Measurements from ENCODE around the gene KDSR. TPM values are rescaled to one million over a fixed set of nuclear protein-coding genes. Genes with fewer than 3 reads are reported as not detected.
A peak's percentile ranks its signal among the peaks of the same experiment; 100 is the strongest.

Gene KDSR
- total and polyA plus RNA-seq, 2 of the 13 experiments (the other 11 are each of a cell fraction or from before 2014, with no cell fraction given), result 10.4 to 20.9 TPM

- TF ChIP-seq ZNF788 (CRISPR knock-in tag; IDR thresholded peaks at IDR 0.05; ENCODE audit: borderline replicate concordance) (peak; percentile 33; the same call in 1 of the 2 replicates), TRAFD1 (CRISPR knock-in tag; IDR thresholded peaks at IDR 0.05; ENCODE audit: borderline replicate concordance) (no peak), PATZ1 (CRISPR knock-in tag; IDR thresholded peaks at IDR 0.05) (peak; percentile 78), ZBTB7A (CRISPR knock-in tag; IDR thresholded peaks at IDR 0.05) (peak; percentile 71; the same call in 1 of the 2 replicates), NFKB2 (CRISPR knock-in tag; IDR thresholded peaks at IDR 0.05; ENCODE audit: borderline replicate concordance) (peak; percentile 51; the same call in 1 of the 2 replicates), HHEX (CRISPR knock-in tag; IDR thresholded peaks at IDR 0.05) (no peak), ZNF143 (CRISPR knock-in tag; IDR thresholded peaks at IDR 0.05) (no peak), ZFP91 (CRISPR knock-in tag; IDR thresholded peaks at IDR 0.05; ENCODE audit: borderline replicate concordance) (peak; percentile 25; the same call in 1 of the 2 replicates), SP1 (IDR thresholded peaks at IDR 0.05) (no peak), SP1 (CRISPR knock-in tag; IDR thresholded peaks at IDR 0.05) (no peak), ZNF512B (CRISPR knock-in tag; IDR thresholded peaks at IDR 0.05; ENCODE audit: borderline replicate concordance) (0 out of 2 replicates have a peak, but pooled peaks have one; percentile 26), BRCA1 (CRISPR knock-in tag; IDR thresholded peaks at IDR 0.05) (no peak), HES4 (CRISPR knock-in tag; IDR thresholded peaks at IDR 0.05; ENCODE audit: borderline replicate concordance) (0 out of 2 replicates have a peak, but pooled peaks have one; percentile 26), KDM2A (CRISPR knock-in tag; IDR thresholded peaks at IDR 0.05; ENCODE audit: borderline replicate concordance, low read depth) (peak; percentile 47; the same call in 1 of the 2 replicates), ZNF687 (CRISPR knock-in tag; IDR thresholded peaks at IDR 0.05) (peak; percentile 74)
These were observed 46.7 kb downstream of the KDSR start (continued) for GRCh38 chr18:63320123-63320974.

All from HepG2 (cell line).